ENCODE results near the gene ZNF839.

DNA sequence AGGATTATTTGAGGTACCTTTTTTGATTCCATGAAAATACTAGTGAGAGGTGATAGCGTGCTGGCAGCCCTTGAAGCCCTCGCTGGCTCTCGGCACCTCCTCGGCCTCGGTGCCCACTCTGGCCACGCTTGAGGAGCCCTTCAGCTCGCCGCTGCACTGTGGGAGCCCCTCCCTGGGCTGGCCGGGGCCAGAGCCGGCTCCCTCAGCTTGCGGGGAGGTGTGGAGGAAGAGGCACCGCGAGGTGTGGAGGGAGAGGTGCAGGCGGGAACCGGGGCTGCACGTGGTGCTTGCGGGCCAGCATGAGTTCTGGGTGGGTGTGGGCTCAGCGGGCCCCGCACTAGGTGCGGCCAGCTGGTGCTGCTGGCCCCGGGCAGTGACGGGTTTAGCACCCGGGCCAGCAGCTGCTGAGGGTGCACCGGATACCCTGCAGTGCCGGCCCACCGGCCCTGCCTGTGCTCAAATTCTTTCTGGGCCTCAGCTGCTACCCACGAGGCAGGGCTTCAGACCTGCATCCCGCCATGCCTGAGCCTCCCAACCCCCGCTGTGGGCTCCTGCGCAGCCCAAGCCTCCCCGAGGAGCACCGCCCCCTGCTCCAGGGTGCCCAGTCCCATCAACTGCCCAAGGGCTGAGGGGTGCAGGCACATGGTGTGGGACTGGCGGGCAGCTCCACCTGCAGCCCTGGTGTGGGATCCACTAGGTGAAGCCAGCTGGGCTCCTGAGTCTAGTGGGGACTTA lies 21.9 kb upstream of the ZNF839 start:
- TF ChIP-seq, protein P1, sequence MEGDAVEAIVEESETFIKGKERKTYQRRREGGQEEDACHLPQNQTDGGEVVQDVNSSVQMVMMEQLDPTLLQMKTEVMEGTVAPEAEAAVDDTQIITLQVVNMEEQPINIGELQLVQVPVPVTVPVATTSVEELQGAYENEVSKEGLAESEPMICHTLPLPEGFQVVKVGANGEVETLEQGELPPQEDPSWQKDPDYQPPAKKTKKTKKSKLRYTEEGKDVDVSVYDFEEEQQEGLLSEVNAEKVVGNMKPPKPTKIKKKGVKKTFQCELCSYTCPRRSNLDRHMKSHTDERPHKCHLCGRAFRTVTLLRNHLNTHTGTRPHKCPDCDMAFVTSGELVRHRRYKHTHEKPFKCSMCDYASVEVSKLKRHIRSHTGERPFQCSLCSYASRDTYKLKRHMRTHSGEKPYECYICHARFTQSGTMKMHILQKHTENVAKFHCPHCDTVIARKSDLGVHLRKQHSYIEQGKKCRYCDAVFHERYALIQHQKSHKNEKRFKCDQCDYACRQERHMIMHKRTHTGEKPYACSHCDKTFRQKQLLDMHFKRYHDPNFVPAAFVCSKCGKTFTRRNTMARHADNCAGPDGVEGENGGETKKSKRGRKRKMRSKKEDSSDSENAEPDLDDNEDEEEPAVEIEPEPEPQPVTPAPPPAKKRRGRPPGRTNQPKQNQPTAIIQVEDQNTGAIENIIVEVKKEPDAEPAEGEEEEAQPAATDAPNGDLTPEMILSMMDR (conservative IDR thresholded peaks at IDR 0.05; ENCODE audit: low read depth in 2 of 2): no peak
- no peak for TF ChIP-seq STAT1 (IDR thresholded peaks at IDR 0.05; ENCODE audit: unreplicated experiment)
- no peak for TF ChIP-seq POLR2AphosphoS5 (IDR thresholded peaks at IDR 0.05; ENCODE audit: low read depth)

All from GM23338 (cell line).